Pancreas (tissue), 10 donors: ENCODE results near the gene HECTD4. TPM values are rescaled to one million over a fixed set of nuclear protein-coding genes. Genes with fewer than 3 reads are reported as not detected.

Source experiments
- ATAC-seq, 4 donors: fragments of 200-7000 bp; cut with Tn5 transposase; one replicate each; pipeline versions ENCODE4 v1.8.0 to v1.9.1; 2020; ENCODE audit warnings: mild to moderate bottlenecking in 4 of 4, moderate library complexity in 4 of 4
- DNase-seq, 6 donors: peaks; one replicate each; pipeline ENCODE4 v3.0.0-alpha.2; 2020
- FAIRE-seq: peaks from 2 replicates; lab custom pipeline; 2012; peaks lifted over from hg19 to GRCh38; lab: Jason Lieb, UNC
- H3K27ac ChIP-seq, 4 donors: fragments of 200-600 bp; sonication (generic); 1 replicate in 3 of 4; 2 replicates in 1 of 4; pipeline versions ENCODE4 v1.5.0 to v1.8.0; 2020
- H3K27me3 ChIP-seq, 4 donors: fragments of 200-600 bp; one replicate each; pipeline ENCODE4 v1.8.0; 2021
- H3K36me3 ChIP-seq, 3 donors: fragments of 200-600 bp; sonication (generic) in 1 of 3; one replicate each; pipeline versions ENCODE4 v1.5.0 to v1.8.0; 2020 to 2021
- H3K4me1 ChIP-seq, 3 donors: fragments of 200-600 bp; one replicate each; pipeline ENCODE4 v1.8.0; 2021
- H3K4me3 ChIP-seq, 4 donors: fragments of 200-600 bp; sonication (generic) in 2 of 4; one replicate each; pipeline versions ENCODE4 v1.5.0 to v1.8.0; 2020 to 2021
- H3K9me3 ChIP-seq, 4 donors: fragments of 200-600 bp; one replicate each; pipeline ENCODE4 v1.8.0; 2021
- CTCF ChIP-seq, 4 donors: fragments of 200-600 bp; sonication (generic) in 3 of 4; IDR thresholded peaks; one replicate each; pipeline versions ENCODE4 v1.5.0 to v1.8.0; 2021; ENCODE audit warnings: antibody characterized with exemption in 4 of 4
- WGBS, 2 donors: extraction: QIAGEN DNeasy Blood & Tissue Kit; methylation state at CpG; one replicate each; pipeline ENCODE4 v1.1.7; 2013; 5-methylcytosine and 5-hydroxymethylcytosine counted together
- intact Hi-C, 3 donors: fragments of 100-400 bp; cut with DNase I; formaldehyde crosslinking; loops; one replicate each; pipeline versions ENCODE4 v1.11.1 to v1.14.2; 2022
- polyA plus RNA-seq, 2 donors: library from polyadenylated mRNA; stranded (reverse); fragments of 200-250 nt; gene quantifications; one replicate each; pipeline ENCODE4 v1.2.3, GENCODE V29; 2013
- total RNA-seq, 6 donors: library from RNA; stranded (reverse); fragmentation: NEBNext Ultra II Directional in 4 of 6; extraction: Animal tissue kit (Norgen Biotek cat#: 25700) in 4 of 6; gene quantifications; one replicate each; pipeline versions ENCODE4 v1.2.1 to v1.2.4, GENCODE V29; 2021 to 2023
- donor health status: healthy with polysubstance abuse.
- donor health status: DM: no; HTN: no; CAD: no; lungs with moderate emphysema.
- donor health status: DM: no; HTN: no; CAD: no.
- donor health status: control.
- donor health status: control.
- donor health status: Bipolar disorder and iron deficiency.
- donor health status: DM: yes; HTN: yes; CAD: no.
- donor health status: DM: no; HTN: no; CAD: no.
- donor health status: DM: no; HTN: no; CAD: no.
- donor health status: DM: yes; HTN: yes; CAD: no.

HECTD4 gene
- total RNA-seq (10 to 100 TPM; 17.9 to 36.1 (median 23.7) TPM), polyA plus RNA-seq (10 to 100 TPM; 37.2 to 38.4 TPM)

- peak; percentile 97 to 99 (median 99) for ATAC-seq
- DNase-seq = peak; percentile 92 to 99 (median 97)
- Histone ChIP-seq H3K36me3 (no peaks in the 10 kb centered on the region), H3K27ac (peak within 1 kb of the TSS; percentile 71 to 86 (median 79)), H3K9me3 (no peaks in the 10 kb centered on the region), H3K4me3 (peak within 1 kb of the TSS; percentile 89 to 99 (median 96)), H3K4me1 (no peaks in the 10 kb centered on the region), H3K27me3 (no peaks in the 10 kb centered on the region)
- 0 to 1% methylated on average over 53 to 106 of the region's 106 CpGs for WGBS, 2 donors
- intact Hi-C loops = loop anchor here in 1 of 3 donors (10.0 kb wide), 1 partner anchor 187 kb away; no protein-coding TSS in a partner anchor
- no peak for FAIRE-seq
- no peak for TF ChIP-seq CTCF (IDR thresholded peaks at IDR 0.05)
Observed at GRCh38 chr12:112381883-112382796, at the start of gene HECTD4. Gene HECTD4, minus strand, starts transcription at chr12:112382431. Its CDS starts 303 bp downstream, at chr12:112382128.

- no peak for FAIRE-seq
- 84 to 94% methylated on average over 3 of the region's 3 CpGs for WGBS, 2 donors
- no peaks in the 10 kb centered on the region for H3K9me3 ChIP-seq
- TF ChIP-seq CTCF (IDR thresholded peaks at IDR 0.05) = no peak
- ATAC-seq = no peak
- intact Hi-C loops = no loop called here
- H3K4me1 ChIP-seq = no peaks in the 10 kb centered on the region
- no peak overlapping the region for H3K27ac ChIP-seq
- no peak overlapping the region for H3K4me3 ChIP-seq
- no peaks in the 10 kb centered on the region for H3K27me3 ChIP-seq
- DNase-seq = no peak
- no peaks in the 10 kb centered on the region for H3K36me3 ChIP-seq
Observed at GRCh38 chr12:112431965-112432364, 49.7 kb upstream of the HECTD4 start.

- no peaks in the 10 kb centered on the region for H3K36me3 ChIP-seq
- H3K9me3 ChIP-seq = no peaks in the 10 kb centered on the region
- H3K27ac ChIP-seq = no peak overlapping the region
- FAIRE-seq (no peak), ATAC-seq (no peak), DNase-seq (no peak)
- WGBS, 2 donors = 73 to 86% methylated on average over 5 of the region's 5 CpGs
- no peaks in the 10 kb centered on the region for H3K27me3 ChIP-seq
- intact Hi-C loops = no loop called here
- no peak overlapping the region for H3K4me3 ChIP-seq
- no peak for TF ChIP-seq CTCF (IDR thresholded peaks at IDR 0.05)
- H3K4me1 ChIP-seq = no peaks in the 10 kb centered on the region
Observed at GRCh38 chr12:112430929-112431328, 48.7 kb upstream of the HECTD4 start.

GRCh38 chr12:112427760-112428159 is 45.5 kb upstream of the HECTD4 start:
- Histone ChIP-seq H3K27me3 (no peaks in the 10 kb centered on the region), H3K27ac (no peak overlapping the region), H3K36me3 (no peaks in the 10 kb centered on the region), H3K4me3 (no peak overlapping the region), H3K4me1 (no peaks in the 10 kb centered on the region), H3K9me3 (no peaks in the 10 kb centered on the region)
- ATAC-seq (no peak), FAIRE-seq (no peak), DNase-seq (no peak)
- intact Hi-C loops = no loop called here
- TF ChIP-seq CTCF (IDR thresholded peaks at IDR 0.05) = no peak
- WGBS, 2 donors = 96 to 100% methylated on average over 2 of the region's 2 CpGs
